ENCODE measurements around the gene SHANK2.

SHANK2 gene

DNA sequence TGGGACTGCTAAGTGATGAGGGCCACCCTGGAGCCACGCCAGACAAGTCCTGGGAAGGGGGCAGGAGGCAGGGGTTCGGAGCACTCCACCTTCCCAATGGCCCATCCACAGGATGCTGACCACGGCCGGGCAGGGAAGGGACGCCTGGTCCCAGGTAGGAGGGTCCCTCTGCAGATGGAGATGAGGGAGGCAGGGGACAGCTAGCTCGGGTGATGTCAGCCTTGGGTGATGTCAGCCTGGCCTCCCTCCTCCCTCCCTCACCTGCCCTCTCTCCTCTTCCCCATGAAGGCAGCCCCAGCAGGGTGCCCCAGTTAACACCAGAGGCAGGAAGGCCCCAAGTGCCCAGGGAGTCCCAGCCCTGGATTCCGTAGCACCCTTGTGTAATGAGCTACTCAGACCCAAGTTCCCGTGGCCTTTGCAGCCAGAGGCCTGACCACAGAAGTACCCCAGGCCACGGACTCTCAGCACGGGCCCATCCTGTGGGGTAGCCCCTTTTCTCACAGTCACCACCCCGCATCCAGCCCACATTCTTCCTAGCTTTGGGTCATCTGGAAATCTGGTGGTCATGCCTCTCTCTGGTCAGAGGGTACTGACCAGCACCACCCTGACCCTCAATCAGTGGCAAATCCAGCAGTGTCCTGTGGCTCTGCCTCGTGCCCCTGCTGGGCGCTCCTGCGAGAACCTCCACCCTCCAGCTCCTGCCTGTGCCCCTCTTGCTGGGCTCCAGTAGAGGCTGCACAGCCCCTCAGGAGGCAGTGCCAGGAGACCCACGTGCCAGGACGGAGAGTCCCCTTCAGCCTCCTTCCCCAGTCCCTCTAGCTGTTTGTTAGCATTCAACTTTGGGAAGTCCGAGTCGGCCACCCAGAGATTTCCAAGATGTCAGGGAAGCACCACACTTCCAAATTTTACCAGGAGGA, 47.4 kb downstream of the SHANK2 start:
- TF ChIP-seq CTCF (conservative IDR thresholded peaks at IDR 0.05; ENCODE audit: low read depth, low read length) = no peak
- H3K4me3 ChIP-seq (ENCODE audit: low read length) = no peak overlapping the region
- DNase-seq (ENCODE audit: low read depth) = no peak

DNA sequence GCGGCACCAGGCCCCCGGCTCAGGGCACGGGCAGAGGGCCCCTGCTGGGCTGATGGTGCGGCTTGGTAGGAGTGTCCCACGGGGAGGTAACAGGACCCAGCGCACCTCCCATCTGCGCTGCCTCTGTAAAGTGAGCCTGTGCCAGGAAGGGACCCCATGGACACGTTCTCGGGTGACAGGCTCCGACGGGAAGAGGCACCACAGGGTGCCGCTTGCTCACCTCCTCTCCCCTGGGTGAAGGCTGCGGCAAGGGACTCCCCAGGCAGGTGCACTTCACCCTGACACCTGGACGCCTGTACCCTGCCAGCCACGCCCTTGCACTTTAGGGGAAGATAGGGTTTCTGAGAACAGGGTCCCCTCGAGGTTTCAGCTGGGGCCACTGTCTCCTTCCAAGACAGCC, 48.1 kb downstream of the SHANK2 start:
- no peak for TF ChIP-seq CTCF (conservative IDR thresholded peaks at IDR 0.05; ENCODE audit: low read depth, low read length)
- no peak overlapping the region for H3K4me3 ChIP-seq (ENCODE audit: low read length)
- DNase-seq (ENCODE audit: low read depth) = no peak

GRCh38 chr11:71203681-71204080, 48.7 kb downstream of the SHANK2 start:
- no peak for TF ChIP-seq CTCF (conservative IDR thresholded peaks at IDR 0.05; ENCODE audit: low read depth, low read length)
- DNase-seq (ENCODE audit: low read depth) = no peak
- no peak overlapping the region for H3K4me3 ChIP-seq (ENCODE audit: low read length)

DNA sequence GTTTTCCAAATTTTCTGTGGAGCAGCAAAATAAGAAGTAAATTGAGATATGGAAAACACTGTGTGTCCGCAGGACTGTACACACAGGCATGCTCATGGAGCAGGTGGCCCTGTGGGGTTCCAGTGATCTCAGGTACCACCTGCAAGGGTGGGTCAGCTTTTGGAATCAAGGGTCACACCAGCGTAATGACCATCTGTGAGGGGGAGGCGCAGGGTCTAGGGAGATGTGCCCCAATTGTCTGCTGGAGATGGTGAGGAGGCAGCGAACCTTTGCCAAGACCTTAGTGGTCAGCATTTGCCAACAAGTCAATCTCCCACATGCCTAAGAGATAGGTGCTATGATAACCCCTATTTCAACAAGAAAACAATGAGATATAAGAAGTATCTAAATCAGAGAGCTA, 49.4 kb downstream of the SHANK2 start:
- no peak overlapping the region for H3K4me3 ChIP-seq (ENCODE audit: low read length)
- DNase-seq (ENCODE audit: low read depth) = no peak
- no peak for TF ChIP-seq CTCF (conservative IDR thresholded peaks at IDR 0.05; ENCODE audit: low read depth, low read length)

- no peak for DNase-seq (ENCODE audit: low read depth)
- no peak for TF ChIP-seq CTCF (conservative IDR thresholded peaks at IDR 0.05; ENCODE audit: low read depth, low read length)
- H3K4me3 ChIP-seq (ENCODE audit: low read length) = no peak overlapping the region
Observed at GRCh38 chr11:71202598-71202944, 49.8 kb downstream of the SHANK2 start.
